ENCODE data around the gene BTBD17.

GRCh38 chr17:74389937-74390679 lies 28.4 kb upstream of the BTBD17 start:
- TF ChIP-seq KDM5A (IDR thresholded peaks at IDR 0.05; ENCODE audit: low read length), result no peak
- no peak for TF ChIP-seq CTCF (IDR thresholded peaks at IDR 0.05; ENCODE audit: control extremely low read depth in 1 of 3, insufficient read depth in 1 of 3, low read depth in 1 of 3, low read length in 3 of 3)
- no peak for TF ChIP-seq EGR1 (IDR thresholded peaks at IDR 0.05; ENCODE audit: borderline replicate concordance, low read depth, low read length)
- no peak for TF ChIP-seq GABPA (IDR thresholded peaks at IDR 0.05; ENCODE audit: borderline replicate concordance, insufficient read depth, low read length)
- no peak for TF ChIP-seq POLR2AphosphoS5 (IDR thresholded peaks at IDR 0.05; ENCODE audit: low read depth, low read length)
- TF ChIP-seq POLR2A (IDR thresholded peaks at IDR 0.05; ENCODE audit: control extremely low read depth in 1 of 2, low read depth in 2 of 2, low read length in 2 of 2), result no peak
- TF ChIP-seq NRF1 (IDR thresholded peaks at IDR 0.05; ENCODE audit: low read depth, low read length), result no peak
- TF ChIP-seq BCL11A (IDR thresholded peaks at IDR 0.05; ENCODE audit: low read depth in 2 of 2, low read length in 2 of 2), result no peak
- TF ChIP-seq EZH2 (IDR thresholded peaks at IDR 0.05; ENCODE audit: low read depth, low read length, severe bottlenecking), result no peak
- TF ChIP-seq CBX8 (IDR thresholded peaks at IDR 0.05; ENCODE audit: borderline replicate concordance, low read depth, low read length), result no peak
- no peak for TF ChIP-seq ATF3 (IDR thresholded peaks at IDR 0.05; ENCODE audit: insufficient read depth, low read depth, low read length)
- TF ChIP-seq MAFK (IDR thresholded peaks at IDR 0.05; ENCODE audit: low read depth, low read length), result no peak
- TF ChIP-seq TAF1 (IDR thresholded peaks at IDR 0.05; ENCODE audit: low read depth, low read length), result no peak
- TF ChIP-seq TEAD4 (IDR thresholded peaks at IDR 0.05; ENCODE audit: low read depth, low read length), result no peak
